GM18507 (cell line): Measurements from ENCODE around the gene PSMB7.

Source experiments
- DNase-seq: peaks from one replicate; pipeline ENCODE4 v3.0.0; 2011; ENCODE audit warnings: low read depth; ENCODE audit not compliant: insufficient read length; ENCODE audit errors: extremely low spot score
- FAIRE-seq: peaks from 2 replicates; lab custom pipeline; 2011; peaks lifted over from hg19 to GRCh38; lab: Jason Lieb, UNC

PSMB7 gene

GRCh38 chr9:124415102-124415851, at the start of gene PSMB7:
TSS of gene PSMB7 (minus strand) at chr9:124415442. CDS start at chr9:124415425, 17 bp downstream.
- peak; percentile 85 for DNase-seq
- peak; percentile 97 for FAIRE-seq

GRCh38 chr9:124462739-124463138, 47.5 kb upstream of the PSMB7 start:
- FAIRE-seq (no peak), DNase-seq (no peak)

GRCh38 chr9:124458441-124458840, 43.2 kb upstream of the PSMB7 start:
- FAIRE-seq, result no peak
- DNase-seq, result no peak

GRCh38 chr9:124457887-124458431, 42.7 kb upstream of the PSMB7 start:
- FAIRE-seq, result no peak

GRCh38 chr9:124457079-124457886, 42.0 kb upstream of the PSMB7 start:
- no peak for FAIRE-seq
- no peak for DNase-seq

More at GRCh38 chr9:124457887-124458431, 42.7 kb upstream of the PSMB7 start:
- no peak for DNase-seq

GRCh38 chr9:124456341-124457078, 41.3 kb upstream of the PSMB7 start:
- FAIRE-seq, result no peak
- DNase-seq, result no peak

GRCh38 chr9:124455820-124456219, 40.6 kb upstream of the PSMB7 start:
- DNase-seq, result no peak
- FAIRE-seq, result no peak

- FAIRE-seq (no peak), DNase-seq (no peak)
Observed at GRCh38 chr9:124454791-124455443, 39.7 kb upstream of the PSMB7 start.

- FAIRE-seq (no peak), DNase-seq (no peak)
Observed at GRCh38 chr9:124454296-124454695, 39.1 kb upstream of the PSMB7 start.

GRCh38 chr9:124453586-124454191, 38.4 kb upstream of the PSMB7 start:
- DNase-seq, result no peak
- FAIRE-seq, result no peak

GRCh38 chr9:124452841-124453585, 37.8 kb upstream of the PSMB7 start:
- FAIRE-seq, result no peak
- no peak for DNase-seq

GRCh38 chr9:124452326-124452725, 37.1 kb upstream of the PSMB7 start:
- no peak for FAIRE-seq
- DNase-seq, result no peak

GRCh38 chr9:124450931-124451661, 35.9 kb upstream of the PSMB7 start:
- DNase-seq, result no peak
- FAIRE-seq, result no peak

GRCh38 chr9:124450241-124450924, 35.1 kb upstream of the PSMB7 start, which contains the start of gene ADGRD2:
TSS of gene ADGRD2 (plus strand) at chr9:124450451. CDS start at chr9:124451667, 1,216 bp downstream.
- DNase-seq (no peak), FAIRE-seq (no peak)

GRCh38 chr9:124449381-124450151, 34.3 kb upstream of the PSMB7 start:
- no peak for DNase-seq
- FAIRE-seq, result no peak

GRCh38 chr9:124448019-124448418, 32.8 kb upstream of the PSMB7 start:
- DNase-seq (no peak), FAIRE-seq (no peak)
